NCI-H526 treated with DMSO at 0.1 percent for 48 hours (cell line): ENCODE data around the gene SAP130.
"Not testable (repeated sequence)": the region's sequence is repeated elsewhere in the genome, so short reads cannot be mapped to it uniquely, and the experiment has no call there.

Experiments
- DNase-seq: peaks from one replicate; lab custom pipeline; 2025; lab: John Stamatoyannopoulos, UW

The SAP130 gene

GRCh38 chr2:127953128-127953718 is 74.6 kb downstream of the SAP130 start:
- no peak for DNase-seq

DNA sequence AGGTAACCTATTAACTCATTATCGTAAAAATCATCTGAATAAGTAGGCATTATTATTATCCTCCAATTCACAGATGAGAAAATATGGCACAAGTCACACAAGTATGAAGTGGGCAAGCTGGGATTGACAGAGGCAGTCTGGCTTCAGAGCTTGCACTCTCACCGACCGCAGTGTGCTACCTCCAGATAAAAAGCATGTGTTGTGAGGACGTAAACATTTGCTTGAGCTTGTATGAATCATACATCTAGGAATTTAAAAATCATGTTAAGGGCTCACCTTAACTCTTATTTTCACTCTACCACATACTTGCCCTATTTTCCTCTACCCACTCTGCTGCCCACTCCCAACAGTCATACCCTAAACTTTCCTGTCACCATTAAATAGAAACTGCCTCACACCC is 76.8 kb downstream of the SAP130 start:
- DNase-seq = no peak

- DNase-seq = no peak
Measured at GRCh38 chr2:127950264-127950663, 77.6 kb downstream of the SAP130 start.

- no peak for DNase-seq
Measured at GRCh38 chr2:127945281-127945680, 82.6 kb downstream of the SAP130 start.

DNA sequence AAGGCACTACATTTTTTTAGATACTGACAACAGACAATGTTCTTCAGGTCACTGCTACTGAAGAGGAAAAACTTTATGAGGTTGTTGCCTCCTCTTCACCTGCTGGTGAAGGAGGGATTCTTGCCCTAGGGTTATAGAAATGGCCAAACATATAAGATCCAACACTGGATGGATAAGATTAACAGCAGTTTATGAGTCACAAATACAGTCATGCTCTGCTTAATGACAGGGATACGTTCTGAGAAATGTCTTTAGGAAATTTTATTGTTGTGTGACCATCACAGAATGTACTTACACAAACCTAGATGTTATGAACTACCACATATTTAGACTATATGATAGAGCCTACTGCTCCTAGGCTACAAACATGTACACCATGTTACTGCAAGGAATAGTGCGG is 84.7 kb downstream of the SAP130 start:
- no peak for DNase-seq

GRCh38 chr2:127942002-127942401 is 85.9 kb downstream of the SAP130 start:
- DNase-seq = no peak

DNA sequence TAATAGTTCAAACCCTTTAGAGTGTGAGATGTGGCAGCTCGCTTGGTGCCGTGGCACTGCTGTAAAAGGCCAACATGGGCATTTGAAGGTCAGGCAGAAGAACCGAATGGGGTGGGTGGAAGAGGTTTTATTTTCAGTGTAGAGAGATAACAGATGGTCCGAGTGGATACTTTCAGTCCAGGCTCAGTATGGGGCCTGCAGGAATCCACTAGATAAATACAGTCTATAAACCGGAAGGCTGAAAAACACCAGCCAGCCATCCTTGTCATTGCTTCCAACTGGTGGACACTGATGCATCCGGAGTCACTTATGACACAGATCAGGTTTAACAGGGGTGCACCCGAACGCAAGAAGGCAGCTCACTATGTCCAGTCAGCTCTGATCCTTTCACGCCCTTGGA is 86.4 kb downstream of the SAP130 start:
- no peak for DNase-seq

DNA sequence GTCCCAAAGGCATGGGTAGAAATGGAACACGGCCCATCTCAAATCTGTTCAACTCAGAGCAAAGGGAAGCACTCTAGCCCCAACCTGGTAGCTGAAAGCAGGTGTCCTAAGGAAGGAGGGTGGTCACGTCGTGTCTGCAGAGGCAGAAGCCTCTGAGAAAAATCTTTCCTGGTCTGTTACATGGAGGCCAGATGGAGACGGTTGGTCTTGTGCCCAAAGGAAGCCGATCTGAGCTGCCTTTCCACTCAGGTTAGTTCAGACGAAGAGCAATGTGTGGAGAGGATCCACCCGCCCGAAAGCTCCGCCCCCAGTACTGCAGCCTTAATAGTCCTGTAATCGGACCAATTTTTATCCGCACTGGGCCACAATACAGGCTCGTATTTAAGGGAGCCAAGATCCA is 87.2 kb downstream of the SAP130 start:
- no peak for DNase-seq

GRCh38 chr2:127935337-127935736 is 92.5 kb downstream of the SAP130 start:
- no peak for DNase-seq

DNA sequence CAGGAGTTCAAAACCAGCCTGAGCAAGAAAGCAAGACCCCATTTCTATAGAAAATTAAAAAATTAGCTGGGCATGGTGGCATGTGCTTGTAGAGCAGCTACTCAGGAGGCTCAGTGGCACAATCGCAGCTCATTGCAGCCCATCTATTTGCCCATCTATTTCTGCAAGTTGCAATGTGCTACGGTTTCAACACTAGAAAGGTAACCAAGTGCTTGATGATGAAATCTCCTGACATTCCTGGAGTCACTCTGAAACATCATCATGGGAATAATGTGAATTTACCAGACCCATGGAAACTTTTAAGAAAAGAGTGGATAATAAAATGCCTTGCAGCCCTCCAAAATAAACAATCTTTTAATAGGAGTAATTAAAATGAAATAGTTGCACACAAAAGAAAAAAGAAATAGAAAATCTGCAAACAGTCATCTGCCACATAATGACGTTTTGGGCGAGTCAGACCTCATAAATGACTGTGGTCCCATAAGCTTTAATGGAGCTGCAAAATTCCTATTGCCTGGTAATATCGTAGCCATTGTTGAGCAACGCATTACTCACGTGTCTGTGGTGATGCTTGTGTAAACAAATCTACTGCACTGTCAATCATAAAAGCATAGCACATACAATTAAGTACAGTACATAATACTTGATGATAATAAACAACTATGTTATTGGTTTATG is 95.5 kb downstream of the SAP130 start:
- DNase-seq = no peak

DNA sequence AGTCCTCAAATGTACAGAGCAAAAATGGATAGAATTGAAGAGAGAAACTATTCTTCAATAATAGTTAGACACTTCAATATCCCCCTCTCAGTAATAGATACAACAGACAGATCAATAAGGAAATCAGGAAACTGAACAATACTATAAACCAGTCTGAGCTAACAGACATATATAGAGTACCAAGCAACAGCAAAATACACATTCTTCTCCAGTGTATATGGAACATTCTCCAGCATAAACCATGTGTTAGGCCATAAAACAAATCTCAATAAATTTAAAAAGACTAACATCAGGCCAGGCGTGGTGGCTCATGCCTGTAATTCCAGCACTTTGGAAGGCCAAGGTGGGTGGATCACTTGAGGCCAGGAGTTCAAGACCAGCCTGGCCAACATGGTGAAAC is 98.4 kb downstream of the SAP130 start:
- no peak for DNase-seq

- no peak for DNase-seq
Measured at GRCh38 chr2:127927384-127927783, 100.5 kb downstream of the SAP130 start.

GRCh38 chr2:127917916-127918315 is 109.9 kb downstream of the SAP130 start:
- no peak for DNase-seq

DNA sequence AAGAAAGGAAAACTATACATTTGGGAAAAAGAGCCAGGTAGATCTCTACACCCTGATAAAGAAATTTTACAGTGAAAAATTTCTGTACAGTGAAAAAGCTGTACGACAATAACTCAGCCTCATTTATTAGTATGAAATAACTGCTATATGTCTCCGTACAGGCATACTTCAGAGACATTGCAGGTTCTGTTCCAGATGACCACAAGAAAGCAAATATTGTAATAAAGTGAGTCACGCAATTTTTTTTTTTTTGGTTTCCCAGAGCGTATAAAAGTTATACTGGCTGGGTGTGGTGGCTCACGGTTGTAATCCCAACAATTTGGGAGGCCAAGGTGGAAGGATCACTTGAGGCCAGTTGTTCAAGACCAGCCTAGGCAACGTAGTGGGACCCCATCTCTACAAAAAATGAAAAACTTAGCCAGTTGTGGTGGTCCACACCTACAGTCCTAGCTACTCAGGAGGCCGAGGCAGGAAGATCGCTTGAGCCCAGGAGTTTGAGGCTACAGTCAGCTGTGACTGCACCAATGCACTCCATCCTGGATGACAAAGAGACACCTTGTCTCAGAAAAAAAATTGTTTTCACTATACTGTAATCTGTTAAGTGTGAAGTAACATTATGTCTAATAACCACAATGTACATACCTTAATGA is 113.9 kb downstream of the SAP130 start:
- DNase-seq = no peak

- no peak for DNase-seq
Measured at GRCh38 chr2:127911737-127912136, 116.1 kb downstream of the SAP130 start.

DNA sequence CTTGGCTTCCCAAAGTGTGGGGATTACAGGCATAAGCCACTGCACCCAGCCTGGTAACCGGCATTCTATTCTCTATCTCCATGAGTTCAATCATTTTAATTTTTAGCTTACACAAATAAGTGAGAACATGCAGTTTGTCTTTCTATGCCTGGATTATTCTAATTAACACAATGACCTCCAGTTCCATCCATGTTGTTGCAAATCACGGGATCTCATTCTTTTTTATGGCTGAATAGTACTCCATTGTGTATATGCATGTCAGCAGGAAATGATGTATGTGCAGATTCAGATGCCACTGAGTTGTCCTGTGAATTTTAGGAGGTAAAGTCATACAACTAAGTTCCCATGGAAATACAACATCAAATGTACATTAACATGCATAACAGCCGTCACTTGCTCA is 117.4 kb downstream of the SAP130 start:
- no peak for DNase-seq

DNA sequence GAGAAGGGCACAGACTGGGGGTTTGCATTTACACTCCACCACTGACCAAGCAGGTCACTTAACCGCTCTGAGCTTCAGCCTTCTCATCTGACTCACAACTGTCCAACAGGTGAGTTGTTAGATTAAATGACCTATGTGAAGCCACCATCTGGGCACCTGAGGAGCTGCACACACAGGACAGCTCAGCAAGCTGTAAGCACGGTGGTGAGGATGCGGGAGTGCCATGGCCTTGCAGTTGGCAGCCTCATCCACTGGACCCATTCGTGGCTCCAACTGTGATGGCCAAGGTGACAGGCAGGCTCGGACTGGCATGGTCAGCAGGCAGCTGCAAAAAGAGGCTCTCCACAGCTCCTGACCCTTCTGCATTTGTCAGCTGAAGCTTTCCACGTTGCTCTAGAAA is 118.8 kb downstream of the SAP130 start:
- DNase-seq = no peak

DNA sequence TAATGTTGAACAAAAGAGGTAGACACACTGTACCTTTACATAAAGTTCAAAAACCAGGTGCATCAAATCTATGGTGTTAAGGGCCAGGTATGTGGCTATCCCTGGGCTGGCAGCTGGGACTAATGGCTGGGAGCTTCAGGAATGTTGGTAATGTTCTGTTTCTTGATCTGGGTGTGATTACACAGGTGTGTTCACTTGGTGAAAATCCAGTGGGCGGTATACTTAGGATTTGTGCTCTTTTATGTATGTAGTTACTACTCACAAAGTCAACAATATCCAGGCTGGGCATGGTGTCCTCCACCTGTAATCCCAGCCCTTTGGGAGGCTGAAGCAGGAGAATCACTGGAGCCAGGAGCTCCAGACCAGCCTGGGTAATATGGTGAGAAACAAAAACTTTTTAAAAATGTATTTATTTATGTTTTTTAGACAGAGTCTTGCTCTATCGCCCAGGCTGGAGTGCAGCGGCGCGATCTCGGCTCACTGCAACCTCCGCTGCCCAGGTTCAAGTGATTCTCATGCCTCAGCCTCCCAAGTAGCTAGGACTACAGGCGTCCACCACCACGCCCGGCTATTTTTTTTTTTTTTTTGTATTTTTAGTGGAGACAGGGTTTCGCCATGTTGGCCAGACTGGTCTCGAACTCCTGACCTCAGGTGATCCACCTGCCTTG is 120.0 kb downstream of the SAP130 start:
- DNase-seq = not testable (repeated sequence)

- DNase-seq = no peak
Measured at GRCh38 chr2:127906206-127906926, 121.5 kb downstream of the SAP130 start.

DNA sequence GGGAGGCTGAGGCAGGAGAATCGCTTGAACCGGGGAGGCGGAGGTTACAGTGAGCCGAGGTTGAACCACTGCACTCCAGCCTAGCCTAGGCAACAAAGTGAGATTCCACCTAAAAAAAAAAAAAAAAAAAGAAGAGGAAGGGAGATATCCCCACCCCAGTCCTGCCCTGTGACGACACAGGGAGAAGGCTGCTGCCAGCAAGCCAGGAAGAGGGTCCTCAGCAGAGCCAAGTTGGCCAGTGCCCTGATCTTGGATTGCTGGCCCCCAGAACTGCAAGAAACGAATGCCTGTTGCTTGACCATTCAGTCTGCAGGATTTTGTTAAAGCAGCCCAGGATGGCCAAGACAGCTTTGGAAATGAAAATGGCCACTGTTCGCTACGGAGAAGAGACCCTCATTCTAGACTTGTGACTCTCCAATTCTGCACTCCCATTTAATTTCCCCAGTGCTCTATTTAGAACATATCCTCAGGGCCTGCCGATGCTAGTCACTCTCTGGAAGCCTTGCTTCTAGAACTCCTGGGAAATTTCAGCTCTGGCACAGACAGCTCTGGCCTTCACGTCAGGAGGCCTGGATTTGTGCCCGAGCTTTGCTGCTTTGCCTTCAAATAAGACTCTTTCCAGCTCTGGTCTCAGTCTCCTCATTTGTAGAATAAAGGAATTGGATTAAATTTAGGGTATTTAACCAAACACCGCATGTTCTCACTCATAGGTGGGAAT is 126.4 kb downstream of the SAP130 start:
- no peak for DNase-seq

DNA sequence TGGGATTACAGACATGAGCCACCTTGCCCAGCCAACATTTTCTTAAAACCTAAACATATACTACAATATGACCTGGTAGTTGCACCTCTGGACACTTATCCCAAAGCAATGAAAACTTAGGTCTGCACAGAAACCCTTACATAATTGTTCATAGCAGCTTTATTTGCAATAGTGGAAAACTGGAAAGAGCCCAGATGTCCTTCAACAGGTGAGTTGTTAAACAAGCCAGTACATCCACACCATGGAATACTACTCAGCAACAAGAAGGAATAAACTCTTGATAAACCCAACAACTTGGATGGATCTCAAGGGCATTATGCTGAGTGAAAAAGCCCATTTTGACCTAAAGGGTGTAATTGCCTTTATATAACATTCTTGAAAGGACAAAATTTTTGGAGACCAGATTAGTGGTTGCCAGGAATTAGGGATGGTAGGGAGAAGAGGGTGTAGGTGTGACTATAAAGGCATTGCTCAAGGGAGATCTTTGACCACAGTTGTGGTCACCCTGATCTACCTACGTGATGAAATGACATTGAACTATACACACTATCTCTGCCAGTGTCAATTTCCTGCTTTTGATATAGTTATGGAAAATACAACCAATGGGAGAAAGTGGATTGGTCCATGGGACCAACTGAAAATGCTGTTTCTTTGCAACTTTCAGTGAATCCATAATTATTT is 130.2 kb downstream of the SAP130 start:
- no peak for DNase-seq
